ENCODE data around the gene TACR2.

DNA sequence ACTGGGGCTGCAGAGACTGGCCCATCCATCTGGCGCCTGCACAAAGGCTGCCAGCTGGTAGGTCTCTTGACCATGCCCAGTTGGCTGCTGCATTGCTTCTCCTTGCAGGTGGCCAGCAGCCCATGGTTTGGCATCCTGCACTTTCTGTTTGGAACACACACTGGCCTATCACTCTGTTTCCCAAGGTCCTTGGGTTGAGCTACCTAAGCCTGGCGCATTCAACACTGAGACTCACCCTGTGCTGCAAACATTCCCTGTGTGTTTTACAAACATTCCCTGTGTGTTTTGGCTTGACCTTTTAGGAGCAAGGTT, 55.5 kb downstream of the TACR2 start:
- TF ChIP-seq ZNF766 (CRISPR knock-in tag; IDR thresholded peaks at IDR 0.05; ENCODE audit: borderline replicate concordance) (no peak), RXRA (CRISPR knock-in tag; IDR thresholded peaks at IDR 0.05) (no peak), ZFX (CRISPR knock-in tag; IDR thresholded peaks at IDR 0.05; ENCODE audit: low read depth) (no peak), DPF2 (CRISPR knock-in tag; IDR thresholded peaks at IDR 0.05; ENCODE audit: borderline replicate concordance, low read depth) (no peak), POLR2AphosphoS2 (IDR thresholded peaks at IDR 0.05; ENCODE audit: low read depth, low read length) (no peak), ATF1 (CRISPR knock-in tag; IDR thresholded peaks at IDR 0.05) (no peak), ZNF274 (CRISPR knock-in tag; IDR thresholded peaks at IDR 0.05) (no peak), KDM5B (CRISPR knock-in tag; IDR thresholded peaks at IDR 0.05; ENCODE audit: borderline replicate concordance) (no peak)
- TF ChIP-seq, protein P1, sequence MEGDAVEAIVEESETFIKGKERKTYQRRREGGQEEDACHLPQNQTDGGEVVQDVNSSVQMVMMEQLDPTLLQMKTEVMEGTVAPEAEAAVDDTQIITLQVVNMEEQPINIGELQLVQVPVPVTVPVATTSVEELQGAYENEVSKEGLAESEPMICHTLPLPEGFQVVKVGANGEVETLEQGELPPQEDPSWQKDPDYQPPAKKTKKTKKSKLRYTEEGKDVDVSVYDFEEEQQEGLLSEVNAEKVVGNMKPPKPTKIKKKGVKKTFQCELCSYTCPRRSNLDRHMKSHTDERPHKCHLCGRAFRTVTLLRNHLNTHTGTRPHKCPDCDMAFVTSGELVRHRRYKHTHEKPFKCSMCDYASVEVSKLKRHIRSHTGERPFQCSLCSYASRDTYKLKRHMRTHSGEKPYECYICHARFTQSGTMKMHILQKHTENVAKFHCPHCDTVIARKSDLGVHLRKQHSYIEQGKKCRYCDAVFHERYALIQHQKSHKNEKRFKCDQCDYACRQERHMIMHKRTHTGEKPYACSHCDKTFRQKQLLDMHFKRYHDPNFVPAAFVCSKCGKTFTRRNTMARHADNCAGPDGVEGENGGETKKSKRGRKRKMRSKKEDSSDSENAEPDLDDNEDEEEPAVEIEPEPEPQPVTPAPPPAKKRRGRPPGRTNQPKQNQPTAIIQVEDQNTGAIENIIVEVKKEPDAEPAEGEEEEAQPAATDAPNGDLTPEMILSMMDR (CRISPR knock-in tag; IDR thresholded peaks at IDR 0.05), result no peak

Data from HepG2 (cell line).